ENCODE measurements around the gene CP.

The CP gene

DNA sequence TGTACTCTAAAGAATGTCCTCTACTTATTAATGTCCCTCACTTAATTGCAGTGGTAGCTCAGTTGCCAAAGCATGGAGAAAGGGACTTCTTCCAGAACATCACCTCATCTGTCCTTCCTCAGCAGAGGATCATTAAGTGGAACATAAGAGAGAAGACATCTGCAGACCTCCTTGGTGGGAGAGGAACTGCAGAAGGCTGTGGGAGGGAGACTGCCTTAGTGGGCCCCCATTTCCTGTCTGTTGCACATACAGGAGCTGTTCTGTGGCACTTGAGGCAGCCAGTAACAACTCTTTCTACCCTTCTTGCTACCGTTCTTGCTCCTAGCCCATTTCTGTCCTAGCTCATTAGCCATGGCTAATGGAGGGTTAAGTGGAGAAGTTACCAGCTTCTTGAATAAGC lies 58.6 kb downstream of the CP start:
- TF ChIP-seq, protein P1, sequence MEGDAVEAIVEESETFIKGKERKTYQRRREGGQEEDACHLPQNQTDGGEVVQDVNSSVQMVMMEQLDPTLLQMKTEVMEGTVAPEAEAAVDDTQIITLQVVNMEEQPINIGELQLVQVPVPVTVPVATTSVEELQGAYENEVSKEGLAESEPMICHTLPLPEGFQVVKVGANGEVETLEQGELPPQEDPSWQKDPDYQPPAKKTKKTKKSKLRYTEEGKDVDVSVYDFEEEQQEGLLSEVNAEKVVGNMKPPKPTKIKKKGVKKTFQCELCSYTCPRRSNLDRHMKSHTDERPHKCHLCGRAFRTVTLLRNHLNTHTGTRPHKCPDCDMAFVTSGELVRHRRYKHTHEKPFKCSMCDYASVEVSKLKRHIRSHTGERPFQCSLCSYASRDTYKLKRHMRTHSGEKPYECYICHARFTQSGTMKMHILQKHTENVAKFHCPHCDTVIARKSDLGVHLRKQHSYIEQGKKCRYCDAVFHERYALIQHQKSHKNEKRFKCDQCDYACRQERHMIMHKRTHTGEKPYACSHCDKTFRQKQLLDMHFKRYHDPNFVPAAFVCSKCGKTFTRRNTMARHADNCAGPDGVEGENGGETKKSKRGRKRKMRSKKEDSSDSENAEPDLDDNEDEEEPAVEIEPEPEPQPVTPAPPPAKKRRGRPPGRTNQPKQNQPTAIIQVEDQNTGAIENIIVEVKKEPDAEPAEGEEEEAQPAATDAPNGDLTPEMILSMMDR (IDR thresholded peaks at IDR 0.05; ENCODE audit: low read depth, low read length), result no peak
- no peak overlapping the region for H3K4me3 ChIP-seq (ENCODE audit: low read depth, low read length)

DNA sequence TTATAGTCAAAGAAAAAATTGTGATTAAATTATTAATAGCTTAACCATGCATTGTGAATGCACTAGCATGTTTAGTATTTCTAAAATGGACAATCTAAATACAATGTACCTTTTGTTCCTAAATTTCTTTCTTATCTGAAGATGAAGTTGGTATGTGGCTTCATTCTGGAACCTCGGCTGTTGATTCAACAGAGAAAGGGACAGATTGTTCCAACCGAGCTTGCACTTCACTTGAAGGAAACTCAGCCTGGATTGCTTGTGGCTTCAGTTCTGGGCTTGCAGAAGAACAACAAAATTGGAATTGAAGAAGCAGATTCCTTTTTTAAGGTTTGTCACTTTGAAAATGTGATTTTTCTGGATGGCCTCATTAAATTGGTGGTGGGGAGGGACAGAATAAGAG lies 59.6 kb downstream of the CP start:
- no peak overlapping the region for H3K4me3 ChIP-seq (ENCODE audit: low read depth, low read length)
- TF ChIP-seq, protein P1 (IDR thresholded peaks at IDR 0.05; ENCODE audit: low read depth, low read length), result no peak

DNA sequence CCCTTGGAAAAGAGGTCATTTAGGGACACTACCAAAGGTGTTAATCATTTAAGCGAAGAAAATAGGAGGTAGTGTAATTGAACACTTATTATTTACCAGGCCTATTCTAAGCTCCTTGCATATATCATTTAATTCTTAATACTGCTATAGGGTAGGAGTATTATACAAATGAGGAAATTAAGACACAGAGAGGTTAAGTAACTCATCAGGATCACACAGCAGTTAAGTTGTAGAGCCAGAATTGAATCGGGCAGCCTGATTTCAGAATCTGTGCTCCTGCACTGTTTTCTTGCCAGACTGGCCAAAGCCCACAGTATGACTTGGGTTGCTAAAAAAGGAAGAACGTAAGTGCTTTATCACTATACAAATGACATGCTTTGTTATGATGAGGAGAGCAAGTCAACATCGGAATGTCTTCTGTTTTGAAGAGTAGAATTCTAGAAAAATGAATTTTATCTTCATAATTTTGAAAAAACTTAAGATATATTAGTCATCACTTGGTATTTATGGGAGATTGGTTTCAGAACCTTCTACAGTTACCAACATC lies 60.8 kb downstream of the CP start:
- H3K4me3 ChIP-seq (ENCODE audit: low read depth, low read length), result no peak overlapping the region
- TF ChIP-seq, protein P1 (IDR thresholded peaks at IDR 0.05; ENCODE audit: low read depth, low read length), result no peak

DNA sequence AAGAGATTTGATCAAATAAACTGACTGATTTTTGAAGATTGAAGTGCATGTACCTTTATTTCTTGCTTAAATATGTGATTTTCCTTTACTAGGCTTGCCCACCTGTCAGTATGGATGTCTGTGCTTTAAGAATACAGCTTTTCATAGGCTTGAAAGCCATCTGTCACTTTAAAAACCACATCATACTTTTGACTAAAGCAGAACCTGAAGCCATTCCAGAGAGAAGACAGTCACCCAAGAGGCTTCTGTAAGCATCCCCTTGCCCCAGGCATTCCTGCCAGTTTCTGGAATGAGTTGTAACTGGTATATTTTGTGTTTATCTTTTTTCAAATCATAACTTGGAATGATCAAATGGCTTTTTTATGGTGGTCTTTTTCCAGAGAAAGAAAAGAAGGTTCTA lies 68.2 kb downstream of the CP start:
- TF ChIP-seq, protein P1 (IDR thresholded peaks at IDR 0.05; ENCODE audit: low read depth, low read length), result no peak
- no peak overlapping the region for H3K4me3 ChIP-seq (ENCODE audit: low read depth, low read length)

DNA sequence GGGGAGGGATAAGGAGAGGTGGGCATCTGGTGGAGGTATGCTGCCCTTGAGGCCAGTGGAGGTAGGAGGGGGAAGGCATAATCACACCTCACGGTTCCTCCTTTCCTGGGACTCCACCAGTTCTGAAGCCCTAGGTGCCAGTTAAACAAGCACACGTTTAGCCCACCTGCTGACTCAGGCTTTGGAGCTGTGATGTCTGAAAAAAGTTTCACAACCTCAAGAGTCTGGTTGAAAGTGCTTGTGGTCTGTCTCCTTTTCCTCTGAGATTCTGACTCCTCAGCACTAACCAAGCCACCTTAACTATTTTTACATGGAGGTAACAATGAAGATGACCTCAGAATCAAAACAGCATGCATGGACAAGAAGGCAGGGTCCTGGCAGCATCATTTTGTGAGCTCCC lies 69.2 kb downstream of the CP start:
- TF ChIP-seq, protein P1 (IDR thresholded peaks at IDR 0.05; ENCODE audit: low read depth, low read length), result no peak
- no peak overlapping the region for H3K4me3 ChIP-seq (ENCODE audit: low read depth, low read length)

DNA sequence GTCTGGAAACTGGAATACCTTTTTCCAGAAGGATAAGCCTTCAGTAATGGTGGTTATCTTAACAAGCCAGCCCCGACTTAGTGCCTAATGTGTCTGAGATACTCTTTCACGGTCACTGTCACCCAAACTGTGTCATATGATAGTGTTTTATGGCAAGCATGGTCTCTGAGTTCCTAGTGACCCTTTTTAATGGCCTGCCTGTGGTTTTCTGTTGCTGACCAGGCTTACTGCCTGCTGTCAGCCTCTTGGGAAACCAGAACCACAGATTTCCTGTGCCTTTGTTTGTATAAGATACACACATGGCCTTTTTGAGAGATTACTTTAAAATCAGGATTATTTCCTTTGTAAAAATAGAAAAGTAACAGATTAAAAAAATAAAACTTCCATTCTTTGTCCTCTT lies 69.8 kb downstream of the CP start:
- TF ChIP-seq, protein P1 (IDR thresholded peaks at IDR 0.05; ENCODE audit: low read depth, low read length), result no peak

DNA sequence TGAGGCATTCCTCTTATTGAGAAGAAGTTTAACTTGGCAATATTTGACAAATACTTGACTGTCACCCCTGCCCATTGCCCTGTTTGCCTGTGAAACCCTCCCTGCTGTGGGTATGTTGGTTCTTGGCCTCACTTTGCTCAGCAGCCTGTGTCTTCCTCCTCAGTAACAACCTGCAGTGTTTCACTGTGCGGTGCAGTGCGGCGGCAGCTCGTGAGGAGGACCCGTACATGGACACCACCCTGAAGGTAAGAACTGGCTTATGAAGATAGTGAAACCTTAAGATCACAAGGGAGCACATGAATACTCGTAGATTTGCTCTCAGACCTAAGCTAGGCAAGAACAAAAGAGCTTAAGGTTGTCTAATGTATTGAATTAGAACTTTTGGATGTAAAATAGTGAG lies 71.2 kb downstream of the CP start:
- TF ChIP-seq, protein P1 (IDR thresholded peaks at IDR 0.05; ENCODE audit: low read depth, low read length), result no peak
- no peak overlapping the region for H3K4me3 ChIP-seq (ENCODE audit: low read depth, low read length)

More for the DNA sequence above, 69.8 kb downstream of the CP start:
- no peak overlapping the region for H3K4me3 ChIP-seq (ENCODE audit: low read depth, low read length)
